Astrocyte of the spinal cord (primary cell): ENCODE results near the gene ATRNL1.

ENCODE experiments used
- DNase-seq: peaks from one replicate; pipeline ENCODE4 v3.0.0; 2011; ENCODE audit warnings: low read depth, low spot score
- H3K4me3 ChIP-seq: 2 replicates; pipeline ENCODE4 v1.5.1; 2011; ENCODE audit warnings: low read depth, mild to moderate bottlenecking, low read length, moderate library complexity
- CTCF ChIP-seq: IDR thresholded peaks from 2 replicates; pipeline ENCODE4 v1.5.1; 2012; ENCODE audit warnings: low read depth, mild to moderate bottlenecking, low read length, inconsistent platforms
- in situ Hi-C: cut with HindIII; loops from 2 replicates; pipeline ENCODE4 v1.10.0; 2017; ENCODE audit warnings: low sequenced_read_pairs

ATRNL1 gene

GRCh38 chr10:115879372-115880089 lies 786.4 kb downstream of the ATRNL1 start:
- H3K4me3 ChIP-seq, result no peak overlapping the region

GRCh38 chr10:115882021-115882420 lies 788.9 kb downstream of the ATRNL1 start:
- no peak for TF ChIP-seq CTCF
- H3K4me3 ChIP-seq, result no peak overlapping the region
- no peak for DNase-seq
- in situ Hi-C loops, result no loop called here

More at GRCh38 chr10:115879372-115880089, 786.4 kb downstream of the ATRNL1 start:
- no peak for TF ChIP-seq CTCF
- in situ Hi-C loops, result no loop called here
- DNase-seq, result no peak

GRCh38 chr10:115883372-115883771 lies 790.2 kb downstream of the ATRNL1 start:
- no peak for TF ChIP-seq CTCF
- in situ Hi-C loops, result no loop called here
- DNase-seq, result no peak
- H3K4me3 ChIP-seq, result no peak overlapping the region

GRCh38 chr10:115884331-115884730 lies 791.2 kb downstream of the ATRNL1 start:
- no peak overlapping the region for H3K4me3 ChIP-seq
- no peak for TF ChIP-seq CTCF
- no peak for DNase-seq
- in situ Hi-C loops, result no loop called here

GRCh38 chr10:115895166-115895565 lies 802.0 kb downstream of the ATRNL1 start:
- no peak for TF ChIP-seq CTCF
- in situ Hi-C loops, result no loop called here
- no peak overlapping the region for H3K4me3 ChIP-seq
- no peak for DNase-seq

- TF ChIP-seq CTCF, result no peak
- in situ Hi-C loops, result no loop called here
- DNase-seq, result no peak
- H3K4me3 ChIP-seq, result no peak overlapping the region
These were observed 805.1 kb downstream of the ATRNL1 start for GRCh38 chr10:115898242-115898641.
